ENCODE measurements around the gene FOXP3.

FOXP3 gene

DNA sequence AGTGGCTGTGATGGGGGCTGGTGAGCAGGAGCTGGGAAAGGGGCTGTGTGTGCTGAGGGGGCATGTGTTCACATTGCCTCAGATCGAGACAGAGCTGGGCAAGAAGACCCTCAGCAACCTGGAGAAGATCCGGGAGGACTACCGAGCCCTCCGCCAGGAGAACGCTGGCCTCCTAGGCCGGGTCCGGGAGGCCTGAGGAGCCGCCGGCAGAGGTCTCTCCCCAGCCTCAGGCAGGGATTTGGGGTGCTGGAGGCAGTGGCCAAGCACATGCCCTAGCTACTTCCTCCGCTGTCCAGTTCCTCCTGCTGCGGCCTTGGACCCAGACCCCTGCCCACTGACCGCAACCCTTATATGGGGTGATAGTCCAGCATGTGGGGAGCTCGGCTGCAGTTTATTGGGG lies 14.4 kb downstream of the FOXP3 start:
- no peak for DNase-seq (ENCODE audit: low read depth, low spot score)

DNA sequence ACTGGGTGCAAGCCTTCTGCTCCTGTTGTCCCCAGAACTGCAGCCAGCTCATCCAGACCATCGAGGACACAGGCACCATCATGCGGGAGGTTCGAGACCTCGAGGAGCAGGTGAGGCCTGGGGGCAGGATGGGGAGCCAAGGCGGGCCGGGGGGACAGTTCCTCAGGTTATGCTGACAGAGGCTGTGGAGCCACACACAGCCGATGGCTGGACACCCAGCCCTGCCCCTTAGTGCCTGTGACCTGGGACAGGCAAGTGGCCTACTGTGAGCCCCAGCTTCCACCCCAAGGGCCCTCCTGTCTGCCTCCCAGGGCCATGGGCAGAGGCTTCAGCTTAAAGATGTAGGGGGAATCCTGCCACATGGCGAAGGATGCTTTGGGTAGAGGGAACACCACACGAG lies 14.9 kb downstream of the FOXP3 start:
- no peak for DNase-seq (ENCODE audit: low read depth, low spot score)

DNA sequence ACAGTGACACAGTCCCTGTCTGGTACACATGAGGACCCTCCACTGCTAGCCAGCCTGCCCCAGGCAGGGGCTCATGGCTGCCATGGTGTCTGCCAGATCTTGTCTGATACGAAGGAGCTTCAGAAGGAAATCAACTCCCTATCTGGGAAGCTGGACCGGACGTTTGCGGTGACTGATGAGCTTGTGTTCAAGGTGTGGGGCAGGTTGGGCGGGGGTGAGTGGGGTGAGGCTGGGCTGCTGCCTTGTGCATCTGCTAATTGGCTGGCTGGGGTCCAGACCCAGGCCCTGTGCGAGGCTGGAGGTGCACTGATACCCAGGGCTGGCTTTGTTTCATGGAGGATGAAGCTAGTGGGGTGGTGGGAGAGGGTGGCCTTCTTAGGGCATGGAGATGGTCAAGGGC lies 15.4 kb downstream of the FOXP3 start:
- no peak for DNase-seq (ENCODE audit: low read depth, low spot score)

DNA sequence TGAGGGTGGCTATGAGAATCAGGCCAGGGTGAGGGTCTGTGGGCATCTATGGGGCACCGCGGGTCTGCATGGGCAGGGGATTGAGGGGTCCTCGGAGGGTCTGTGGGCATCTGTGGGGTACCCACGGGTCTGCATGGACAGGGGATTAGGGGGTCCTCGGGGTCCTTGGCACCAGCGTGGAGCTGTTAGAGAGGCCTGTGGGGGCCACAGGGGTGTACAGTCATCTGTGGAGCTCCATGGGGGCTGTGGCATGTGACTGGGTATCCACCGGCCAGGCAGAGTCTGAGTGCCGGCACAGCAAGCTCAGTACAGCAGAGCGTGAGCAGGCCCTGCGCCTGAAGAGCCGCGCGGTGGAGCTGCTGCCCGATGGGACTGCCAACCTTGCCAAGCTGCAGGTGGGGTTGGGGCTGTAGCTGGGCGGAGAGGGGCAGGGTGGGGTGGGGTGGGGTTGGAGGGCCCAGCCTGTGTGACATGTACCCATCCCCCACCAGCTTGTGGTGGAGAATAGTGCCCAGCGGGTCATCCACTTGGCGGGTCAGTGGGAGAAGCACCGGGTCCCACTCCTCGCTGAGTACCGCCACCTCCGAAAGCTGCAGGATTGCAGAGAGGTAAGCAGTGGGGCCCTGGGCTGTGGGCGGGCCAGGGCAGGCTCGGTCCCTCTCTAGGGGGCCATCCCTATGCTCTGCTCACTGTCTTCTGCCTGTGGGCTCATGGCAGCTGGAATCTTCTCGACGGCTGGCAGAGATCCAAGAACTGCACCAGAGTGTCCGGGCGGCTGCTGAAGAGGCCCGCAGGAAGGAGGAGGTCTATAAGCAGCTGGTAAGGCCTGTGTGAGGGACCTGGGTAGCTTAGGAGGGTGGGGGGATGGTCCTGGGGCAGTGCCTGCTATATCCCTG lies 16.3 kb downstream of the FOXP3 start:
- DNase-seq (ENCODE audit: low read depth, low spot score) = no peak

DNA sequence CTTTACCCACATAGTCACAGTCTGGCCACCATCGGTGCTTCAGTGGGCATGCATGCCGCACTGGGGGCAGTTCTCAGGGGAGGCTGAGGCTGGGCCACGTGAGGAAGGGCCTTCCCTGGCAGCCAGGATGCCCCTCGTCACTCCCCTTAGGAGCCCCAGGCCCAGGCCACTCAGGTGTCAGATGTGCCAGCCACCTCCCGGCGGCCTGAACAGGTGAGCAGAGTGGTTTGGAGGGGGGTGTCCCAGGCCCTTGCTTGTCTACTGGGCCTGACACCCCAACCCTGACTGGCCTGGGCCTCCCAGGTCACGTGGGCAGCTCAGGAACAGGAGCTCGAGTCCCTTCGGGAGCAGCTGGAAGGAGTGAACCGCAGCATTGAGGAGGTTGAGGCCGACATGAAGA lies 17.2 kb downstream of the FOXP3 start:
- no peak for DNase-seq (ENCODE audit: low read depth, low spot score)

DNA sequence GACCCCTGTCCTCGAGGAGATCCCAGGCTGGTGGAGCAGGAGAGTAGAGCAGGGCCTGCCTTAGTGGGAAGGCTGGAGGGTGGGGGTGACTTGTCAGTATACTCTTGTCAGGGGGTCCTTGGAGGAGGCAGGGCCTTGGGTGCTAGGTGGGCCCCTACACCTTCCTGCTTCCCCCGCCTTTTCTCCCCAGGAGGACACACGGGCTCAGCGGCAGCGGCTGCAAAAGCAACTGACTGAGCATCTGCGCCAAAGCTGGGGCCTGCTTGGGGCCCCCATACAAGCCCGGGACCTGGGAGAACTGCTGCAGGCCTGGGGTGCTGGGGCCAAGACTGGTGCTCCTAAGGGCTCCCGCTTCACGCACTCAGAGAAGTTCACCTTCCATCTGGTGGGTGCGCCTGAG lies 18.0 kb downstream of the FOXP3 start:
- no peak for DNase-seq (ENCODE audit: low read depth, low spot score)

DNA sequence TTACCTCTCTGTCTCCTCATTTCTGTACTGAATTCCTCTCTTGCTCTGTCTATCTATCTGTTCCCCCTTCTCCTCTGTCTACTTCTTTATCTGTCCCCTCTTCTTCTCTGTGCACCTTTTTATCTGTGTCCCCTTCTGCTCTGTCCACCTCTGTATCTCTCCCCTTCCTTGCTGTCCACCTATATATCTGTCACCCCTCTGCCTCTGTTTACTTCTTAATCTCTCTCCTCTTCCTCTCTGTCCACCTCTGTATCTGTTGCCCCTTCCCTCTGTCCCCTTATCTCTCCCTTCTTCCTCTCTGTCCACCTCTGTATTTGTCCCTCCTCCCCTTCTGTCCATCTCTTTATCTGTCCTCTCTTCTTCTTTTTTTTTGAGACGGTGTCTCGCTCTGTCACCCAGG lies 20.3 kb downstream of the FOXP3 start:
- DNase-seq (ENCODE audit: low read depth, low spot score) = no peak

DNA sequence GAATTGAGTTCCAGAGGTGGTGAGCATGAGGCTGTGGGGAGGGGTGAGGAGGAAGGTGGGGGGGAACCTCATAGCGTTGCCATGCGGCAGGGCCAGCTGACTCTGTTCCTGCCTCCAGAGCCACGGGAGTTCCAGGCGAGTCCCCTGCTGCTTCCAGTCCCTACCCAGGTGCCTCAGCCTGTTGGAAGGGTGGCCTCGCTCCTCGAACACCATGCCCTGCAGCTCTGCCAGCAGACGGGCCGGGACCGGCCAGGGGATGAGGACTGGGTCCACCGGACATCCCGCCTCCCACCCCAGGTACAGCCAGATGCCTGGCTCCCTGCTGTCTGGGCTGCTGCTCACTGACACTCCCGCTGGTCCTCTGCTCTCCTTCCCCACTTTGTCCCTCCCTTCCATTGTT lies 21.3 kb downstream of the FOXP3 start:
- DNase-seq (ENCODE audit: low read depth, low spot score) = no peak

DNA sequence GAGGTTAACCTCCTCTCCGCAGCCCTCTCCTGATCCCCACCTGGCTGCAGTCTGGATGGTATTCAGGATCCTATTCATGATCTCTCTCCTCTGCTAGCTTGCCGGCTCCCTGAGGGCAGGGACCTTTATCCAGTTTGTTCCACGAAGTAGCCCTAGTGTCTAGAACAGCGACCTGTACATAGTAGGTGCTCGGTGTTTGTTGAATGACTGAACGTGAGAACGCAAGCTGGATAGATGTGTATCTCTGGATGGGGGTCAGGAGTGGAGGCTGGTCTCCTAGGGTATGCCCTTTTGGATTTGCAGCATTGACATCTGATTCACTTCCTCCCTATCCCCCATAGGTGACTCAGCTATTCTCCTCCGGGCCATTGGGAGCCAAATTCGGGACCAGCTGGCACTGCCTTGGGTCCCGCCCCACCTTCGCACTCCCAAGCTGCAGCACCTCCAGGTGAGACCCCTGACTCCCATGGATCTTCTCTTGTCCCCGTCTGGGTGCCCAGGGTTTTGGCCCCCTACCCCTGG lies 21.9 kb downstream of the FOXP3 start:
- no peak for DNase-seq (ENCODE audit: low read depth, low spot score)

DNA sequence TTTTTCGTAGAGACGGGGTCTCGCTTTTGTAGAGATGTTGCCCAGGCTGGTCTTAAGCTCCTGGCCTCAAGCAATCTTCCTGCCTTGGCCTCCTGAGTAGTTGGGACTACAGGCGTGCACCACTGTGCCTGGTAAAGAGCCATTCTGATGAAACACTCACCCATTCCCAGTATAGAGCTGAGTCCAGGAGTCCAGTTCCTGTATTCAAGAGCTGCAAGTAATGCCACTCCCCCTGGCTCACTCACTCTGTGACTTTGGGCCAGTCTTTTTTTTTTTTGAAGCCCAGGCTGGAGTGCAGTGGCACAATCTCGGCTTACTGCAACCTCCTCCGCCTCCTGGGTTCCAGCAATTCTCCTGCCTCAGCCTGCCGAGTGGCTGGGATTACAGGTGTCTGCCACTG lies 25.8 kb downstream of the FOXP3 start:
- no peak for DNase-seq (ENCODE audit: low read depth, low spot score)

DNA sequence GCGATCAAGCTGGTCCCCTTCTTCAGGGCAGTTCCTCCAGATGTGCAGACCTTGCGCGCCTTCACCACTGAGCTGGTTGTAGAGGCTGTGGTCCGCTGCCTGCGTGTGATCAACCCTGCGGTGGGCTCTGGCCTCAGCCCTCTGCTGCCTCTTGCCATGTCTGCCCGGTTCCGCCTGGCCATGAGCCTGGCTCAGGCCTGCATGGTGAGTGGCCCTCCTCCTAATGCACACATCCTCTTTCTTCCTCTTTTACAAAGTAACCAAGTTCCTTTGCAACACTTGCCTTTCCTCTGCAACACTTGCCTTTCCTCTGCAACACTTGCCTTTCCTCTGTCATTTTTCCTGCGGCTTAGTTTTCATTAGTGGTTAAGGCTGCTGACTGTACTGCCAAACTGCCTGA lies 27.4 kb downstream of the FOXP3 start:
- DNase-seq (ENCODE audit: low read depth, low spot score) = no peak

DNA sequence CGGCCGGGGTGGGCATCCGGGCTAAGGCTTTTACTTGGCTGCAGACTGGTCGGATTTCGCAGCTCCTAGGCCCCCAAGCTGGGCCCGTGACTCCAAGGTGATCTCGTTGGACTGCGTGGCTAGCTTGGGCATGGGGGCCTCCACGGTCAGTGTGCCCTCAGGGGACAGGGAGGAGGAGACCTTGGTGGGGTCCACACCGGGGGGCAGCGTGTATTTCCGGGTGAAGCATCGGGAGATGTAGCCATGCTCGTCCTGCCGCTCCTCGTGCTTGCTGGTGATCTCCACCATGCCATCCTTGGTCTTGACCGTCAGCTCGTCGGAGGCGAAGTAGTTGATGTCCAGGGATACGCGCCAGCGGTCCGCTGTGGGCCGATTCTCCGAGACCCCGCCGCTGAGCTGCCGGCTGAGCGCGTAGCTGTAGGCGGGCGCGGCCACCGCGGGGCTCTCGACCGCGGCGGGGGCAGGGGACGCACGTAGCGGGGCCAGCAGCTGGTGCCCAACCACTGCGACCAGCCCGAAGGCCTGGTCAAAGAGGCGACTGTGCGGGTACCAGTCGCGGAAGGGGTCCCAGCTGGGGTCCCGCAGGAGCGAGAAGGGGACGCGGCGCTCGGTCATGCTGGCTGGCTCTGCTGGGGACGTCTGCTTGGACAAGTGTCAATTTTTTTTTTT lies 30.5 kb downstream of the FOXP3 start:
- DNase-seq (ENCODE audit: low read depth, low spot score) = no peak

DNA sequence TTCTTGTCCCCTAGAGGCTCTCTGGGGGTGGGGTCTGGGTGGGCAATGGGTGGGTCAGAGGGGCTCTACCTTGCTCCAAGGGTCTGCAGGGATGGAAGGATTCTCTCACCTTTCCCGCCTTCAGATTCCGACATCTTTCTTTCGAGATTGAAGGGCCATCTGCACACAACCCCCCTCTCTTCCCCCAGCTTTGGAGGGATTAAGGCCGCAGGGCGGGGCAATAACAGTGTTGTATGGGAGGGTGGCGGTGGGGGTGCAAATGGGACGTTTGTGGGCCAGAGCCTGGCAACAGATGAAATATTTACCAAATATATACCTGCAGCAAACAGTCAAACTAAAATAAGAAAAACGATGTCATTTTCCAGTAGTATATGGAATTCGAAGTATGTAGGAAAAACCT lies 31.3 kb downstream of the FOXP3 start, which contains the start of gene CACNA1F:
Gene CACNA1F (minus strand): TSS at position 165 of the 400 bp plus-strand sequence. CDS start 31 bp downstream, at position 134.
- no peak for DNase-seq (ENCODE audit: low read depth, low spot score)

DNA sequence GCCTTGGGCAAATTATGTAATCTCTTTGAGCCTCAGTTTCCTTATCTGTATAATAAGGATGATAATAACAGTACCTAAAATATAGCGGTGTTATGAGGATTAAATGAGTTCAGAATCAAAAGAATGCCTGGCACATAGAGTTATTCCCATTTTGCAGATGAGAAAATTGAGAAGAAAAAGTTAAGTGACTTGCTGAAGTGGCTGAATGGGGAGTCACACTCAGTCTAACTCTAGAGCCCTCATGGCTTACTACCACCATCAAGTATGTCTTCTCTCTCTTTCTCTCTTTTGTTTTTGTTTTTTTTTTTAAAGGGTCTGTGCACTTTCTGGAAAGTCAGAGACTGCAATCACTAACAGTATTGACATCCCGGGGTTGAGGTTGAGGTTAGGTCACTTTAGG lies 32.0 kb downstream of the FOXP3 start:
- DNase-seq (ENCODE audit: low read depth, low spot score) = no peak

DNA sequence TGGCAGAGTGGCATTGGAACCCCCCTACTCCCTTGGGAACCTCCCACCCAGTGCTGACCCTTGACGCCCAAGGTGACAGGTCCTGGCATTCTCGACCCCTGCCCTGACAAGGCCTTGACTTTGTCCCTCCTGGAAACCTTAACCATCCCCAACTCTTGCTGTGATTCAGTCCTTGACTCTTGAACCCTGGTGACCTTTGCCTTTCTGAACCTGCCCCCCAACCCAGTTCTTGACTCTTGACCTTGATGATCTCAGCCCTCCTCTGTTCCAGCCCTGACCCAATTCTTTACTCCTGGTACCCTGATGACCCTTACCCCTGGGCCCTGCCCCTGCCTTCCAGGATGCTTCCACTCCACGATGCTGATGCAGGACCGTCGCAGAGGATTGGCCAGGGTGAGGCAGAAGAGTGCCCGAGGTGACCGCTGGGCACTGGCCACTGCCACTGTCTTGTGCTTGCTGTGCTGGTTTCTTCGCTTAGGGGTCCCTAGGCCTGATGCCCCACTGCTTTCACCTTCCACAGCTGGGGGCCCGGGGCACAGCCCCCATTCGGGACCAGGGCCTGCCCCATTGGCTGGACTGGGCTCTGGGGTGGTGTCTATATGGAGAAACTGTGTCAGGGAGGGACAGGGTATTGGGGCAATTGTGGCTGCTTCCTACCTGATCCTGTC lies 33.0 kb downstream of the FOXP3 start:
- no peak for DNase-seq (ENCODE audit: low read depth, low spot score)

DNA sequence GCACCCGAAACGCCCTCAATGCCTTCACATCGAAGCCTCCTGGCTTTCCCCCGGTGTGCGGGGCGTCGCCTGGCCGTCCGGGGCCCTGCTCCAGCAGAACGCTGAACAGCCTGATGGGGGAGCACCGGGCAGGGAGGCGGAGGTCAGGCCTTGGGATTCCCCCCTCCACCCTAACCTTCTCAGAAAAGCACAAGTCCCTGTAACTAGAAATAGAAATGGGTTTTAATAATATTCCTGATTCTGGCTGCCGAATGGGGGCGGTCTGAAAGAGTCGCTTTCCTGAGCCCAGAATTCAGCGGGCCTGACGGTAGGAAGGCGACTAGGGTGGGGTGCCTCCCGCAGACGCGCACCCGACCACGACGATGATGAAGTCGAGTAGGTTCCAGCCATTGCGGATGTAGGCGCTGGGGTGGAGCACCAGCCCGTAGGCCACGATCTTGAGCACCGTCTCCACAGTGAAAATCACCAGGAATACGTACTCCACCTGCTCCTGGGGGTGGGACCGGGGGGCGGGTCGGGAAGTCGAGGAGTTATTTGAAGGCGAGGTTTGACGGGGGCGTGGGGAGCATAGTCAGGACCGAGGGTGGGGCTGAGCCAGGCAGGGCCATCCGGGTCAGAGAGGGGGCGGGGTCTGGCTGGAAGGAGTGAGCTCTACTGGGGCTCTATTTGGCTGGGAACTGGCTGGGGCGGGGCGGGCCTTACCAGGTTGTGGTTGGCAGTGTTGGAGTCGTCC lies 33.8 kb downstream of the FOXP3 start:
- no peak for DNase-seq (ENCODE audit: low read depth, low spot score)

DNA sequence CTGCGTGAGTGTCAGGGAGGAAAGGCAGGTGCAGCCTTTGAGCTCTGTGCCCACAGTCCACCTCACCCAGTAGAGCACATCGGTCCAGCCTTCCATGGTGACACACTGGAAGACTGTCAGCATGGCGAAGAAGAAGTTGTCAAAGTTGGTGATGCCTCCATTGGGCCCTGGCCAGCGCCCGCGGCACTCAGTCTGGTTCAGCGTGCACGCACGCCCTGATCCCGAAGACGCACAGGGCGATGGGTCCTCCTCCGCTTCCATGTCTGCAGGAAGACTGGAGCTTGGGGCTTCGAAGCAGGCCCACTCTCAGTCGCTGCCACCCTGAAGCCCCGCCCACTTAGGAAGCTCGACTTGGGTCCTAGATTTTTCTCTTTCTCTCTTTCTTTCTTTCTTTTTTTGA lies 36.3 kb downstream of the FOXP3 start:
- DNase-seq (ENCODE audit: low read depth, low spot score) = no peak

DNA sequence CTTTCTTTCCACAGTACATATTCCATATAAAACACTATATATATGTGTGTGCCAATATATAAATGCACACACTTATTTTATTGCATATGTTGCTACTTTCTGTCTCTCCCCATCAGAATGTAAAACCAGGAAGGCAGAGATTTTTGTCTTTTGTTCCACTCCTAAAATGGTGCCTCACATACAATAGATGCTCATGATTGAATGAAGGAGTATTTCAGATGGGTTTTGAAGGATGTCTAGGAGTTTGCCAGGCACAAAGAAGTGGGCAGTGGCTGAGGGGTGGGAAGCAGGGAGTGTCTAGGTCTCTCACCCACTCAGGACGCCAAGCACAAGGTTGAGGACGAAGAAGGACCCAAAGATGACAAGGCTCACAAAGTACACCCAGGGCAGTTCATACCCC lies 36.8 kb downstream of the FOXP3 start:
- DNase-seq (ENCODE audit: low read depth, low spot score) = no peak

DNA sequence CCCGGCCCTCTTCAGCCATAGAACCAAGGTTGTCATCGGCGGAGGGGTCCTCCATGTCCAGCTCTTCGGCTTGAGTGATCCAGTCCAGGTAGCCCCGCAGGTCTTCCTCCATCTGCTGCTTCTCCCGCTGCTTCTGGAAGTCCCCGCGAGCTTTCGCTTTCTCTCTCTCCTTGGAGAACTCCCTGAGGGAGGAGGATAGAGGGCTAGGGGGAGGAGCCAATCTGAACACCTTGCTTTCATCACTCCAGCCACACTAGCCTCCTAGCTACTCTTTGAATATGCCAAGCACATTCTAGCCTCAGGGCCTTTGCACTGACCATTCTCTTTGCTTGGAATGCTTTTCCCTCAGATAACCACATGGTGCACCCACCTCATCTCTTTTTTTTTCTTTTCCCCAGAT lies 37.6 kb downstream of the FOXP3 start:
- DNase-seq (ENCODE audit: low read depth, low spot score) = no peak

DNA sequence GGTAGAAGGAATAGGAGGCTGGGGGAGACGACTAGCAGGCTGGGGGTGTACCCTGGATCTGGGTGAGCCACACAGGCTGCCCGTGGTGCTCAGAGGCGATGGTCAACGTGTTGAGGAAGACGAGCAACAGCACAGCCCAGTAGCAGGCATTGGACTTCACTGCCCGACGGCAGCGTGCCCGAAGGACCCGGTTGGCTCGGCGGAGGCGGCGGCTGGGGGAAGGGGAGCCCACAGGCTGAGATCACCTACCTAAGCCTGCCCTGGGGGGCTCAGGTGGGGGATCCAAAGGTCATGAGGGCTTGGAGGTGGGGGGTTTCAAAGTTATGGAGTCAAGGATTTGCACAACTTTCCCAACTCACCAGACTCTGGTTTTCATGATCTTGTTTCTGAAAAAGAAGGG lies 38.7 kb downstream of the FOXP3 start:
- no peak for DNase-seq (ENCODE audit: low read depth, low spot score)

DNA sequence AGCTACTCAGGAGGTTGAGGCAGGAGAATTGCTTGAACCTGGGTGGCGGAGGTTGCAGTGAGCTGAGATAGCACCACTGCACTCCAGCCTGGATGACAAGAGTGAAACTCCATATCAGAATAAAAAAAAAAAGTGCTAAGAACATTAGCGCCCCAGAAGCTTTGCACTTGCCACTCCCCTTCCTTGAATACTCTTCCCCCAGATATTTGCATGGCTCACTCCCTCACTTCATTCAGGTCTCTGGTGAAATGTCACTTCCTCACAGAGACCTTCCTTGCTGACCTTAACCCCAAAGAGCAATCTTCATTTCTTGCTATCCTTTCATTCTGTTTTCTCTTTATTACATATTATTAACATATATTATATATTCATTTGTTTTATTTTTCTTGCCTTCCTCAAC lies 42.6 kb downstream of the FOXP3 start:
- DNase-seq (ENCODE audit: low read depth, low spot score) = no peak

DNA sequence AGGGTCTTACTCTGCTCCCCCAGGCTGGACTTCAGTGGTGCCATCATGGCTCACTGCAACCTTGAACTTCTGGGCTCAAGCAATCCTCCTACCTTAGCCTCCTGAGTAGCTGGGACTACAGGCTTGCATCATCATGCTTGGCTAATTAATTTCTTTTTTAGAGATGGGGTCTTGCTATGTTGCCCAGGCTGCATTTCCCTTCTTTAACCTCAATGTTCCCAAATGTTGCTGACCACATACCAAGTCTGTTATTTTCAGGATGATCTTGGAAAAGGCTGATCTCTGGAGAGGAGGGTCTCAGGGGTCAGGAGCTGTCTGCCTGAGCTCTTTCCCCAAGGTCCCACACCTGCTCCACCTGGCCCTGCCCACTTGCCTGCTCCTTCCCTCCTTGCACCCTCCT lies 44.4 kb downstream of the FOXP3 start:
- DNase-seq (ENCODE audit: low read depth, low spot score) = no peak

Measured in brain pericyte (primary cell).